H9 (cell line): ENCODE results near the gene ZRANB3. TPM values are rescaled to one million over a fixed set of nuclear protein-coding genes. Genes with fewer than 3 reads are reported as not detected.

Experiments used
- DNase-seq: peaks from one replicate; pipeline ENCODE4 v3.0.0-alpha.2; 2017
- H2AFZ ChIP-seq: one replicate; pipeline ENCODE4 v1.6.1; 2013; ENCODE audit warnings: mild to moderate bottlenecking, low read length, control low read depth, moderate library complexity
- H2AK5ac ChIP-seq: 2 replicates; pipeline ENCODE4 v1.6.1; 2013; ENCODE audit warnings: low read length, control low read depth, mixed read lengths; ENCODE audit not compliant: insufficient read length
- H2BK120ac ChIP-seq: one replicate; pipeline ENCODE4 v1.6.1; 2013; ENCODE audit warnings: low read depth, mild to moderate bottlenecking, low read length, control low read depth, inconsistent platforms; ENCODE audit not compliant: poor library complexity, severe bottlenecking
- H2BK12ac ChIP-seq: 2 replicates; pipeline ENCODE4 v1.6.1; 2013; ENCODE audit warnings: low read length, control low read depth, mixed read lengths, low read depth; ENCODE audit not compliant: insufficient read length
- H2BK15ac ChIP-seq: 2 replicates; pipeline ENCODE4 v1.6.1; 2013; ENCODE audit warnings: low read depth, low read length, control low read depth
- H2BK20ac ChIP-seq: one replicate; pipeline ENCODE4 v1.6.1; 2013; ENCODE audit warnings: low read depth, mild to moderate bottlenecking, low read length, control low read depth, inconsistent platforms; ENCODE audit not compliant: poor library complexity, severe bottlenecking
- H2BK5ac ChIP-seq: 2 replicates; pipeline ENCODE4 v1.6.1; 2013; ENCODE audit warnings: low read length, control low read depth, mixed read lengths; ENCODE audit not compliant: insufficient read length
- H3K14ac ChIP-seq: 2 replicates; pipeline ENCODE4 v1.6.1; 2013; ENCODE audit warnings: low read length, control low read depth; ENCODE audit not compliant: insufficient read depth
- H3K18ac ChIP-seq: 2 replicates; pipeline ENCODE4 v1.6.1; 2013; ENCODE audit warnings: low read depth, mild to moderate bottlenecking, mixed read lengths, low read length, control low read depth; ENCODE audit not compliant: insufficient read length
- H3K23ac ChIP-seq: 2 replicates; pipeline ENCODE4 v1.6.1; 2013; ENCODE audit warnings: low read length, control low read depth, mixed read lengths, low read depth; ENCODE audit not compliant: insufficient read length
- H3K23me2 ChIP-seq: 2 replicates; pipeline ENCODE4 v1.6.1; 2013; ENCODE audit warnings: low read depth, mild to moderate bottlenecking, mixed read lengths, low read length, control low read depth; ENCODE audit not compliant: insufficient read length, poor library complexity, severe bottlenecking
- H3K27ac ChIP-seq: 2 replicates; pipeline ENCODE4 v1.5.1; 2013; ENCODE audit warnings: low read length, control low read depth, mixed read lengths, low read depth; ENCODE audit not compliant: insufficient read length
- H3K27me3 ChIP-seq: 2 replicates; pipeline ENCODE4 v1.6.1; 2013; ENCODE audit warnings: low read length, control low read depth, inconsistent platforms; ENCODE audit not compliant: insufficient read depth
- H3K4ac ChIP-seq: 2 replicates; pipeline ENCODE4 v1.6.1; 2013; ENCODE audit warnings: low read depth, mild to moderate bottlenecking, control low read depth, inconsistent platforms, low read length, moderate library complexity
- H3K4me1 ChIP-seq: 2 replicates; pipeline ENCODE4 v1.6.1; 2013; ENCODE audit warnings: low read length, control low read depth, inconsistent platforms; ENCODE audit not compliant: insufficient read depth
- H3K4me2 ChIP-seq: 2 replicates; pipeline ENCODE4 v1.6.1; 2013; ENCODE audit warnings: low read length, control low read depth, mixed read lengths; ENCODE audit not compliant: insufficient read length, insufficient read depth
- H3K56ac ChIP-seq: 2 replicates; pipeline ENCODE4 v1.6.1; 2013; ENCODE audit warnings: low read depth, mild to moderate bottlenecking, mixed read lengths, low read length, control low read depth; ENCODE audit not compliant: insufficient read length
- H3K79me1 ChIP-seq: 2 replicates; pipeline ENCODE4 v1.6.1; 2013; ENCODE audit warnings: low read depth, mild to moderate bottlenecking, moderate library complexity, low read length, control low read depth, inconsistent platforms; ENCODE audit not compliant: insufficient read depth, poor library complexity, severe bottlenecking
- H3K79me2 ChIP-seq: 2 replicates; pipeline ENCODE4 v1.6.1; 2013; ENCODE audit warnings: low read length, control low read depth, inconsistent platforms; ENCODE audit not compliant: insufficient read depth
- H3K9ac ChIP-seq: 2 replicates; pipeline ENCODE4 v1.6.1; 2013; ENCODE audit warnings: low read length, control low read depth, mixed read lengths; ENCODE audit not compliant: insufficient read length; ENCODE audit errors: extremely low read depth
- H3K9me3 ChIP-seq: one replicate; pipeline ENCODE4 v1.6.1; 2013; ENCODE audit warnings: low read depth, low read length, inconsistent platforms; ENCODE audit not compliant: control insufficient read depth
- H3T11ph ChIP-seq: one replicate; pipeline ENCODE4 v1.6.1; 2013; ENCODE audit warnings: mild to moderate bottlenecking, low read length, control low read depth, inconsistent platforms
- H4K20me1 ChIP-seq: one replicate; pipeline ENCODE4 v1.6.1; 2013; ENCODE audit not compliant: control insufficient read depth, insufficient read length, insufficient read depth
- H4K5ac ChIP-seq: 2 replicates; pipeline ENCODE4 v1.6.1; 2013; ENCODE audit warnings: low read depth, mild to moderate bottlenecking, mixed read lengths, low read length, control low read depth; ENCODE audit not compliant: insufficient read length
- H4K8ac ChIP-seq: replicated peaks from 2 replicates; pipeline ENCODE4 v1.6.1; 2013; ENCODE audit warnings: low read length, control low read depth, mixed read lengths, low read depth; ENCODE audit not compliant: insufficient read length
- H4K91ac ChIP-seq: 2 replicates; pipeline ENCODE4 v1.6.1; 2013; ENCODE audit warnings: low read depth, mild to moderate bottlenecking, moderate library complexity, mixed read lengths, low read length, control low read depth; ENCODE audit not compliant: insufficient read length
- H3K27ac Mint-ChIP-seq, 3 experiments: 2 replicates in 2 of 3; 3 replicates in 1 of 3; pipeline ENCODE4 v1.8.0; 2020 to 2021; ENCODE audit warnings: mixed read lengths in 3 of 3, mild to moderate bottlenecking in 1 of 3, moderate library complexity in 1 of 3
- H3K27me3 Mint-ChIP-seq: 2 replicates; pipeline ENCODE4 v1.8.0; 2021; ENCODE audit warnings: low read depth, mild to moderate bottlenecking, moderate library complexity, mixed read lengths
- H3K36me3 Mint-ChIP-seq, 3 experiments: 2 replicates in 2 of 3; 3 replicates in 1 of 3; pipeline ENCODE4 v1.8.0; 2020 to 2021; ENCODE audit warnings: low read depth in 3 of 3, mixed read lengths in 3 of 3; ENCODE audit not compliant: insufficient read depth in 1 of 3
- H3K4me1 Mint-ChIP-seq, 2 experiments: 2 replicates each; pipeline ENCODE4 v1.8.0; 2020; ENCODE audit warnings: mixed read lengths in 2 of 2
- H3K4me3 Mint-ChIP-seq, 2 experiments: 2 replicates in 1 of 2; 3 replicates in 1 of 2; pipeline ENCODE4 v1.8.0; 2020 to 2021; ENCODE audit warnings: mild to moderate bottlenecking in 2 of 2, mixed read lengths in 2 of 2, moderate library complexity in 1 of 2
- H3K9me3 Mint-ChIP-seq, 2 experiments: 2 replicates in 1 of 2; 3 replicates in 1 of 2; pipeline ENCODE4 v1.8.0; 2020; ENCODE audit warnings: mild to moderate bottlenecking in 2 of 2, mixed read lengths in 2 of 2, moderate library complexity in 1 of 2
- WGBS: extraction: QIAGEN DNeasy Blood & Tissue Kit; methylation state at CpG from one replicate; pipeline ENCODE4 v1.1.7; 2013; ENCODE audit warnings: missing lambda C conversion rate, low lambda C conversion rate, mixed read lengths; ENCODE audit not compliant: insufficient read length; ENCODE audit errors: extremely low coverage; 5-methylcytosine and 5-hydroxymethylcytosine counted together
- total RNA-seq: library from RNA; stranded (reverse); gene quantifications from 2 replicates; pipeline ENCODE4 v1.2.1, GENCODE V29; 2021
- TF ChIP-seq, protein P1 (sequence below): fragments of 200-600 bp; sonication (generic); conservative IDR thresholded peaks from 3 replicates; pipeline ENCODE4 v1.8.0; 2021; ENCODE audit warnings: antibody characterized with exemption, mild to moderate bottlenecking

Gene ZRANB3
- total RNA-seq, 1 experiment from 2014 or later: 16.7 TPM

DNA sequence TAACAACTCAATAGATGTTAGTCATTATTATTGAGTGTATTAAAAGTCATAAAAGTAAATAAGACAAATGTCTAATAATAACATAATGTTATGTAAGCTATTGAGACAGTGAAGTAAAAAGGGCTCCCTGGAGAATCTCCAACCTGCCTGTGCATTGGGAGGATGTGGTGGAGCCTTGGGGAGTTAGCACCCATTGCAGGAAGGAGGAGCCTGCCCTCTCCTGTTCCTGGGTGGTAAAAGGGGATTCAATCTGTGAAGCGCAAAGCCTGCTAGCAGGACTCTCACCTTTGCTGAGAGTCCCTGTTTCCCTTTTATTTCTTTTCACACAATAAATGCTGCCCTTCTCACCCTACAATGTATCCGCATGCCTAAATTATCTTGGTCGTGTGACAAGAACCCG, 272.8 kb downstream of the ZRANB3 start:
- H2BK5ac ChIP-seq: no peak overlapping the region
- H3K36me3 Mint-ChIP-seq: peaks cover 0 to 3% (median 0%) of the 10 kb centered on the region in 3 experiments; a peak in 2 of 7 replicates
- no peak overlapping the region for H2AK5ac ChIP-seq
- no peak overlapping the region for H2BK120ac ChIP-seq
- H3K56ac ChIP-seq: no peak overlapping the region
- WGBS: no CpG with 5 or more reads among the region's 4 CpGs
- DNase-seq: no peak
- H2BK20ac ChIP-seq: no peak overlapping the region
- H3K27ac ChIP-seq: no peak overlapping the region
- H3K14ac ChIP-seq: no peak overlapping the region
- no peaks in the 10 kb centered on the region for H3K9me3 ChIP-seq
- no peak overlapping the region for H2AFZ ChIP-seq
- peaks cover 0 to 2% of the 10 kb centered on the region in 2 experiments; a peak in 1 of 5 replicates for H3K9me3 Mint-ChIP-seq
- no peak overlapping the region for H4K91ac ChIP-seq
- no peaks in the 10 kb centered on the region for H3K23me2 ChIP-seq
- H3K4me1 ChIP-seq: peaks cover 2% of the 10 kb centered on the region; the same call in 1 of the 2 replicates
- H3K4me3 Mint-ChIP-seq: no peak overlapping the region
- no peaks in the 10 kb centered on the region for H3K79me2 ChIP-seq
- TF ChIP-seq, protein P1, sequence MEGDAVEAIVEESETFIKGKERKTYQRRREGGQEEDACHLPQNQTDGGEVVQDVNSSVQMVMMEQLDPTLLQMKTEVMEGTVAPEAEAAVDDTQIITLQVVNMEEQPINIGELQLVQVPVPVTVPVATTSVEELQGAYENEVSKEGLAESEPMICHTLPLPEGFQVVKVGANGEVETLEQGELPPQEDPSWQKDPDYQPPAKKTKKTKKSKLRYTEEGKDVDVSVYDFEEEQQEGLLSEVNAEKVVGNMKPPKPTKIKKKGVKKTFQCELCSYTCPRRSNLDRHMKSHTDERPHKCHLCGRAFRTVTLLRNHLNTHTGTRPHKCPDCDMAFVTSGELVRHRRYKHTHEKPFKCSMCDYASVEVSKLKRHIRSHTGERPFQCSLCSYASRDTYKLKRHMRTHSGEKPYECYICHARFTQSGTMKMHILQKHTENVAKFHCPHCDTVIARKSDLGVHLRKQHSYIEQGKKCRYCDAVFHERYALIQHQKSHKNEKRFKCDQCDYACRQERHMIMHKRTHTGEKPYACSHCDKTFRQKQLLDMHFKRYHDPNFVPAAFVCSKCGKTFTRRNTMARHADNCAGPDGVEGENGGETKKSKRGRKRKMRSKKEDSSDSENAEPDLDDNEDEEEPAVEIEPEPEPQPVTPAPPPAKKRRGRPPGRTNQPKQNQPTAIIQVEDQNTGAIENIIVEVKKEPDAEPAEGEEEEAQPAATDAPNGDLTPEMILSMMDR: peak; percentile 49
- no peak overlapping the region; a peak in 1 of 7 replicates for H3K27ac Mint-ChIP-seq
- no peak overlapping the region for H3K4me2 ChIP-seq
- no peak overlapping the region for H3K23ac ChIP-seq
- no peak overlapping the region for H3K9ac ChIP-seq
- H2BK15ac ChIP-seq: no peak overlapping the region
- H2BK12ac ChIP-seq: no peak overlapping the region
- H3K4me1 Mint-ChIP-seq: peaks cover under 1 to 3% of the 10 kb centered on the region in 2 experiments
- H4K8ac ChIP-seq: no peak overlapping the region
- no peaks in the 10 kb centered on the region for H4K20me1 ChIP-seq
- H4K5ac ChIP-seq: no peak overlapping the region
- no peaks in the 10 kb centered on the region for H3K27me3 Mint-ChIP-seq
- H3K18ac ChIP-seq: no peak overlapping the region
- H3K4ac ChIP-seq: no peak overlapping the region
- H3K27me3 ChIP-seq: no peaks in the 10 kb centered on the region
- no peaks in the 10 kb centered on the region for H3K79me1 ChIP-seq
- no peak overlapping the region for H3T11ph ChIP-seq
